Activated CD4-positive, alpha-beta T cell treated with anti-CD3 and anti-CD28 coated beads for 4 hours (primary cell): ENCODE measurements around the gene MS4A6A.

ENCODE experiments used
- DNase-seq, 2 donors: peaks; one replicate each; pipeline ENCODE4 v3.0.0-alpha.2; 2020

Gene MS4A6A

GRCh38 chr11:60127311-60127811, 55.5 kb downstream of the MS4A6A start:
- no peak for DNase-seq

- DNase-seq, result no peak
Observed at GRCh38 chr11:60125956-60126585, 56.8 kb downstream of the MS4A6A start.

GRCh38 chr11:60124802-60125432, 58.0 kb downstream of the MS4A6A start:
- no peak for DNase-seq
